Measurements from ENCODE around the gene UTP3. TPM values are rescaled to one million over a fixed set of nuclear protein-coding genes. Genes with fewer than 3 reads are reported as not detected.
"Not testable (repeated sequence)": the region's sequence is repeated elsewhere in the genome, so short reads cannot be mapped to it uniquely, and the experiment has no call there.

Gene UTP3
- total and polyA plus RNA-seq, 4 donors, result 6.5 to 12.8 (median 10.9) TPM

DNA sequence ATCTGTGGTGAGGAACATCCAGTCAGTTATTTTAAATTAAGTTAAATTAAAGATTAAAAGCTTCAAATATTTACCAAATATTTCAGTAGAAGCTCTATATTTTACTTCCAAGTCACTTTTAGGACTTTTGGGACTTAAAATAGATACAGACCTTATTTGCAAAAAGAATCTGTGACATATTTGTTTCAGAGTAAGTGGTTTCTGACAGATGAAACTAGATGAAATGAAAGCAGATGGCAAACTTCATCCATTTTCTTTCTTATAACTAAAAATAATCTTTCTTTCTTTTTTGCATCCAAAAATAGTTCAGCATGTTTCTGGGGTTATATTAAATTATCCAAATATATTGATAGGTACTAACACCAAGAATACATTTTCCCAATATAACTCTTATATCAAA lies 6.6 kb upstream of the UTP3 start (continued):
- TF ChIP-seq, protein P1, sequence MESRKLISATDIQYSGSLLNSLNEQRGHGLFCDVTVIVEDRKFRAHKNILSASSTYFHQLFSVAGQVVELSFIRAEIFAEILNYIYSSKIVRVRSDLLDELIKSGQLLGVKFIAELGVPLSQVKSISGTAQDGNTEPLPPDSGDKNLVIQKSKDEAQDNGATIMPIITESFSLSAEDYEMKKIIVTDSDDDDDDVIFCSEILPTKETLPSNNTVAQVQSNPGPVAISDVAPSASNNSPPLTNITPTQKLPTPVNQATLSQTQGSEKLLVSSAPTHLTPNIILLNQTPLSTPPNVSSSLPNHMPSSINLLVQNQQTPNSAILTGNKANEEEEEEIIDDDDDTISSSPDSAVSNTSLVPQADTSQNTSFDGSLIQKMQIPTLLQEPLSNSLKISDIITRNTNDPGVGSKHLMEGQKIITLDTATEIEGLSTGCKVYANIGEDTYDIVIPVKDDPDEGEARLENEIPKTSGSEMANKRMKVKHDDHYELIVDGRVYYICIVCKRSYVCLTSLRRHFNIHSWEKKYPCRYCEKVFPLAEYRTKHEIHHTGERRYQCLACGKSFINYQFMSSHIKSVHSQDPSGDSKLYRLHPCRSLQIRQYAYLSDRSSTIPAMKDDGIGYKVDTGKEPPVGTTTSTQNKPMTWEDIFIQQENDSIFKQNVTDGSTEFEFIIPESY (IDR thresholded peaks at IDR 0.05), result no peak

DNA sequence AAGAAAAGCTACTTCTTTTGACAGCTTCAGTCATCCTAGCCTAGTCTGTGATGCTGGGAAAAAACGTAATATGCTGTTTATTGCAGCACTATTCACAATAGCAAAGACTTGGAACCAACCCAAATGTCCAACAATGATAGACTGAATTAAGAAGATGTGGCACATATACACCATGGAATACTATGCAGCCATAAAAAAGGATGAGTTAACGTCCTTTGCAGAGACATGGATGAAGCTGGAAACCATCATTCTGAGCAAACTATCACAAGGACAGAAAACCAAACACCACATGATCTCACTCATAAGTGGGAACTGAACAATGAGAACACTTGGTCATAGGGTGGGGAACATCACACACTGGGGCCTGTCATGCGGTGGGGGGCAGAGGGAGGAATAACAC lies 6.2 kb upstream of the UTP3 start:
- not testable (repeated sequence) for H3K4me3 ChIP-seq (ENCODE audit: low read depth in 1 of 3, low read length in 3 of 3); H3K9ac ChIP-seq (ENCODE audit: low read depth in 1 of 2, low read length in 2 of 2); H3K36me3 ChIP-seq (ENCODE audit: control insufficient read depth in 4 of 4, insufficient read depth in 3 of 4, low read depth in 1 of 4, low read length in 3 of 4); DNase-seq (ENCODE audit: low spot score); H3K27me3 ChIP-seq (ENCODE audit: control insufficient read depth in 4 of 4, insufficient read depth in 4 of 4, low read length in 3 of 4); H3K27ac ChIP-seq (ENCODE audit: low read depth in 1 of 2, low read length in 2 of 2); H3K9me3 ChIP-seq (ENCODE audit: control insufficient read depth in 4 of 4, low read length in 3 of 4); H3K4me1 ChIP-seq (ENCODE audit: control insufficient read depth in 4 of 4, insufficient read depth in 4 of 4, low read length in 3 of 4)
- 89% methylated on average over 3 of the region's 3 CpGs for WGBS

DNA sequence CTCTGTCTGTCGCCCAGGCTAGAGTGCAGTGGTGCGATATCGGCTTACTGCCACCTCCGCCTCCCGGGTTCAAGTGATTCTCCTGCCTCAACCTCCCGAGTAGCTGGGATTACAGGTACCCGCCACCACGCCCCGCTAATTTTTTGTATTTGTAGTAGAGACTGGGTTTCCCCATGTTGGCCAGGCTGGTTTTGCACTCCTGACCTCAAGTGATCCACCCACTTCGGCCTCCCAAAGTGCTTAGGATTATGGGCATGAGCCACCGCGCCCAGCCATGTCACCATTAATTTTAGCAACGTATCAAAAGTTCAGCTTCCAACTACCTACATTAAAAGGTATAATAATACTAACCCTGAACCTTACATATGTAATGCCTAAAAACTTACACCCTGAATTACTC lies 940 bp upstream of the UTP3 start:
- TF ChIP-seq RXRA (IDR thresholded peaks at IDR 0.05) (no peak), TAF1 (conservative IDR thresholded peaks at IDR 0.05) (no peak), HNF4A (conservative IDR thresholded peaks at IDR 0.05) (no peak), HNF4G (IDR thresholded peaks at IDR 0.05) (no peak), FOXA2 (IDR thresholded peaks at IDR 0.05) (no peak), NR2F2 (IDR thresholded peaks at IDR 0.05) (no peak), YY1 (IDR thresholded peaks at IDR 0.05) (no peak), JUND (IDR thresholded peaks at IDR 0.05) (no peak), RAD21 (IDR thresholded peaks at IDR 0.05) (no peak), SP1 (IDR thresholded peaks at IDR 0.05) (no peak)
- TF ChIP-seq, protein P2, sequence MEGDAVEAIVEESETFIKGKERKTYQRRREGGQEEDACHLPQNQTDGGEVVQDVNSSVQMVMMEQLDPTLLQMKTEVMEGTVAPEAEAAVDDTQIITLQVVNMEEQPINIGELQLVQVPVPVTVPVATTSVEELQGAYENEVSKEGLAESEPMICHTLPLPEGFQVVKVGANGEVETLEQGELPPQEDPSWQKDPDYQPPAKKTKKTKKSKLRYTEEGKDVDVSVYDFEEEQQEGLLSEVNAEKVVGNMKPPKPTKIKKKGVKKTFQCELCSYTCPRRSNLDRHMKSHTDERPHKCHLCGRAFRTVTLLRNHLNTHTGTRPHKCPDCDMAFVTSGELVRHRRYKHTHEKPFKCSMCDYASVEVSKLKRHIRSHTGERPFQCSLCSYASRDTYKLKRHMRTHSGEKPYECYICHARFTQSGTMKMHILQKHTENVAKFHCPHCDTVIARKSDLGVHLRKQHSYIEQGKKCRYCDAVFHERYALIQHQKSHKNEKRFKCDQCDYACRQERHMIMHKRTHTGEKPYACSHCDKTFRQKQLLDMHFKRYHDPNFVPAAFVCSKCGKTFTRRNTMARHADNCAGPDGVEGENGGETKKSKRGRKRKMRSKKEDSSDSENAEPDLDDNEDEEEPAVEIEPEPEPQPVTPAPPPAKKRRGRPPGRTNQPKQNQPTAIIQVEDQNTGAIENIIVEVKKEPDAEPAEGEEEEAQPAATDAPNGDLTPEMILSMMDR (IDR thresholded peaks at IDR 0.05; ENCODE audit: low read depth, low read length, missing input control), result no peak
- TF ChIP-seq, protein P3, sequence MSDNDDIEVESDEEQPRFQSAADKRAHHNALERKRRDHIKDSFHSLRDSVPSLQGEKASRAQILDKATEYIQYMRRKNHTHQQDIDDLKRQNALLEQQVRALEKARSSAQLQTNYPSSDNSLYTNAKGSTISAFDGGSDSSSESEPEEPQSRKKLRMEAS (IDR thresholded peaks at IDR 0.05), result no peak
- TF ChIP-seq, protein P4, sequence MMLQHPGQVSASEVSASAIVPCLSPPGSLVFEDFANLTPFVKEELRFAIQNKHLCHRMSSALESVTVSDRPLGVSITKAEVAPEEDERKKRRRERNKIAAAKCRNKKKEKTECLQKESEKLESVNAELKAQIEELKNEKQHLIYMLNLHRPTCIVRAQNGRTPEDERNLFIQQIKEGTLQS (IDR thresholded peaks at IDR 0.05), result no peak
- TF ChIP-seq, protein P5, sequence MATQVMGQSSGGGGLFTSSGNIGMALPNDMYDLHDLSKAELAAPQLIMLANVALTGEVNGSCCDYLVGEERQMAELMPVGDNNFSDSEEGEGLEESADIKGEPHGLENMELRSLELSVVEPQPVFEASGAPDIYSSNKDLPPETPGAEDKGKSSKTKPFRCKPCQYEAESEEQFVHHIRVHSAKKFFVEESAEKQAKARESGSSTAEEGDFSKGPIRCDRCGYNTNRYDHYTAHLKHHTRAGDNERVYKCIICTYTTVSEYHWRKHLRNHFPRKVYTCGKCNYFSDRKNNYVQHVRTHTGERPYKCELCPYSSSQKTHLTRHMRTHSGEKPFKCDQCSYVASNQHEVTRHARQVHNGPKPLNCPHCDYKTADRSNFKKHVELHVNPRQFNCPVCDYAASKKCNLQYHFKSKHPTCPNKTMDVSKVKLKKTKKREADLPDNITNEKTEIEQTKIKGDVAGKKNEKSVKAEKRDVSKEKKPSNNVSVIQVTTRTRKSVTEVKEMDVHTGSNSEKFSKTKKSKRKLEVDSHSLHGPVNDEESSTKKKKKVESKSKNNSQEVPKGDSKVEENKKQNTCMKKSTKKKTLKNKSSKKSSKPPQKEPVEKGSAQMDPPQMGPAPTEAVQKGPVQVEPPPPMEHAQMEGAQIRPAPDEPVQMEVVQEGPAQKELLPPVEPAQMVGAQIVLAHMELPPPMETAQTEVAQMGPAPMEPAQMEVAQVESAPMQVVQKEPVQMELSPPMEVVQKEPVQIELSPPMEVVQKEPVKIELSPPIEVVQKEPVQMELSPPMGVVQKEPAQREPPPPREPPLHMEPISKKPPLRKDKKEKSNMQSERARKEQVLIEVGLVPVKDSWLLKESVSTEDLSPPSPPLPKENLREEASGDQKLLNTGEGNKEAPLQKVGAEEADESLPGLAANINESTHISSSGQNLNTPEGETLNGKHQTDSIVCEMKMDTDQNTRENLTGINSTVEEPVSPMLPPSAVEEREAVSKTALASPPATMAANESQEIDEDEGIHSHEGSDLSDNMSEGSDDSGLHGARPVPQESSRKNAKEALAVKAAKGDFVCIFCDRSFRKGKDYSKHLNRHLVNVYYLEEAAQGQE (IDR thresholded peaks at IDR 0.05), result no peak
- Histone ChIP-seq H3K36me3 (ENCODE audit: control insufficient read depth in 4 of 4, insufficient read depth in 3 of 4, low read depth in 1 of 4, low read length in 3 of 4) (no peaks in the 10 kb centered on the region), H3K9me3 (ENCODE audit: control insufficient read depth in 4 of 4, low read length in 3 of 4) (no peaks in the 10 kb centered on the region), H3K27me3 (ENCODE audit: control insufficient read depth in 4 of 4, insufficient read depth in 4 of 4, low read length in 3 of 4) (no peaks in the 10 kb centered on the region), H3K9ac (ENCODE audit: low read depth in 1 of 2, low read length in 2 of 2) (peak overlapping the region; percentile 77 to 90), H3K27ac (ENCODE audit: low read depth in 1 of 2, low read length in 2 of 2) (peak overlapping the region; percentile 89 to 93), H3K4me3 (ENCODE audit: low read depth in 1 of 3, low read length in 3 of 3) (peak overlapping the region; percentile 65 to 97 (median 96)), H3K4me1 (ENCODE audit: control insufficient read depth in 4 of 4, insufficient read depth in 4 of 4, low read length in 3 of 4) (peaks cover 0 to 33% (median 25%) of the 10 kb centered on the region in 4 donors)
- 62% methylated on average over 13 of the region's 13 CpGs for WGBS
- no peak for DNase-seq (ENCODE audit: low spot score)
